ACC112 (cell line): ENCODE results near the gene SLC12A7.

Experiments used
- H2AFZ ChIP-seq: fragments of 200-600 bp; sonication (generic); one replicate; pipeline ENCODE4 v1.6.0; 2017; ENCODE audit warnings: antibody characterized with exemption, low read length; ENCODE audit not compliant: unreplicated experiment
- H3K27ac ChIP-seq: fragments of 200-600 bp; sonication (generic); 2 replicates; pipeline ENCODE4 v1.5.1; 2014; ENCODE audit warnings: low read depth, mild to moderate bottlenecking, antibody characterized with exemption, low read length, moderate library complexity
- H3K27me3 ChIP-seq: fragments of 200-600 bp; sonication (generic); 2 replicates; pipeline ENCODE4 v1.6.1; 2014; ENCODE audit warnings: mild to moderate bottlenecking, antibody characterized with exemption, low read length, moderate library complexity, mixed read lengths; ENCODE audit not compliant: insufficient read depth
- H3K36me3 ChIP-seq: fragments of 200-600 bp; sonication (generic); 2 replicates; pipeline ENCODE4 v1.6.1; 2016; ENCODE audit warnings: mild to moderate bottlenecking, antibody characterized with exemption, low read length, moderate library complexity, mixed read lengths; ENCODE audit not compliant: insufficient read depth
- H3K4me1 ChIP-seq: fragments of 200-600 bp; sonication (generic); one replicate; pipeline ENCODE4 v1.6.1; 2016; ENCODE audit warnings: low read length, mixed read lengths; ENCODE audit not compliant: insufficient read depth, unreplicated experiment, control insufficient read depth
- H3K4me3 ChIP-seq: fragments of 200-600 bp; sonication (generic); 2 replicates; pipeline ENCODE4 v1.5.1; 2014; ENCODE audit warnings: mild to moderate bottlenecking, low read depth, low read length
- H3K79me2 ChIP-seq: fragments of 200-600 bp; sonication (generic); one replicate; pipeline ENCODE4 v1.6.0; 2016; ENCODE audit warnings: low read length; ENCODE audit not compliant: control insufficient read depth, unreplicated experiment, insufficient read depth

SLC12A7 gene

GRCh38 chr5:1108023-1108864, 3.6 kb downstream of the SLC12A7 start:
- H3K27ac ChIP-seq = no peak overlapping the region
- H3K36me3 ChIP-seq = no peaks in the 10 kb centered on the region
- peaks cover 9% of the 10 kb centered on the region for H3K4me1 ChIP-seq
- H3K4me3 ChIP-seq = no peak overlapping the region
- H3K79me2 ChIP-seq = peaks cover 15% of the 10 kb centered on the region
- no peaks in the 10 kb centered on the region for H3K27me3 ChIP-seq
- no peak overlapping the region for H2AFZ ChIP-seq

GRCh38 chr5:1107167-1108022, 4.5 kb downstream of the SLC12A7 start:
- H3K4me1 ChIP-seq = peaks cover 9% of the 10 kb centered on the region
- no peak overlapping the region for H3K27ac ChIP-seq
- H3K4me3 ChIP-seq = no peak overlapping the region
- no peaks in the 10 kb centered on the region for H3K27me3 ChIP-seq
- H3K79me2 ChIP-seq = peaks cover 15% of the 10 kb centered on the region
- H2AFZ ChIP-seq = no peak overlapping the region
- H3K36me3 ChIP-seq = no peaks in the 10 kb centered on the region

GRCh38 chr5:1106385-1107166, 5.3 kb downstream of the SLC12A7 start:
- Histone ChIP-seq H3K36me3 (no peaks in the 10 kb centered on the region), H3K27ac (no peak overlapping the region), H3K79me2 (peaks cover 15% of the 10 kb centered on the region), H3K27me3 (no peaks in the 10 kb centered on the region), H2AFZ (no peak overlapping the region), H3K4me3 (no peak overlapping the region), H3K4me1 (peaks cover 9% of the 10 kb centered on the region)

GRCh38 chr5:1105350-1106265, 6.3 kb downstream of the SLC12A7 start:
- H2AFZ ChIP-seq = no peak overlapping the region
- no peak overlapping the region for H3K27ac ChIP-seq
- peaks cover 12% of the 10 kb centered on the region for H3K79me2 ChIP-seq
- H3K36me3 ChIP-seq = no peaks in the 10 kb centered on the region
- H3K27me3 ChIP-seq = no peaks in the 10 kb centered on the region
- H3K4me3 ChIP-seq = no peak overlapping the region
- H3K4me1 ChIP-seq = peaks cover 7% of the 10 kb centered on the region

- Histone ChIP-seq H3K27ac (no peak overlapping the region), H3K27me3 (no peaks in the 10 kb centered on the region), H3K79me2 (peaks cover 4% of the 10 kb centered on the region), H3K4me1 (peaks cover 5% of the 10 kb centered on the region), H2AFZ (no peak overlapping the region), H3K36me3 (no peaks in the 10 kb centered on the region), H3K4me3 (no peak overlapping the region)
These were observed 7.4 kb downstream of the SLC12A7 start for GRCh38 chr5:1104327-1105006.

GRCh38 chr5:1103505-1104326, 8.1 kb downstream of the SLC12A7 start:
- Histone ChIP-seq H3K4me1 (peaks cover 5% of the 10 kb centered on the region), H3K79me2 (no peaks in the 10 kb centered on the region), H3K36me3 (no peaks in the 10 kb centered on the region), H3K27ac (no peak overlapping the region), H2AFZ (no peak overlapping the region), H3K27me3 (no peaks in the 10 kb centered on the region), H3K4me3 (no peak overlapping the region)

- no peaks in the 10 kb centered on the region for H3K36me3 ChIP-seq
- no peak overlapping the region for H2AFZ ChIP-seq
- no peaks in the 10 kb centered on the region for H3K79me2 ChIP-seq
- H3K27ac ChIP-seq = no peak overlapping the region
- H3K4me3 ChIP-seq = no peak overlapping the region
- no peaks in the 10 kb centered on the region for H3K27me3 ChIP-seq
- peaks cover 5% of the 10 kb centered on the region for H3K4me1 ChIP-seq
These were observed 8.8 kb downstream of the SLC12A7 start for GRCh38 chr5:1103093-1103492.

GRCh38 chr5:1101961-1102713, 9.7 kb downstream of the SLC12A7 start:
- Histone ChIP-seq H3K27me3 (no peaks in the 10 kb centered on the region), H3K79me2 (no peaks in the 10 kb centered on the region), H3K4me1 (peaks cover 5% of the 10 kb centered on the region), H3K4me3 (no peak overlapping the region), H2AFZ (no peak overlapping the region), H3K36me3 (no peaks in the 10 kb centered on the region), H3K27ac (no peak overlapping the region)
